K562 (cell line): Measurements from ENCODE around the gene ANGPTL1. TPM values are rescaled to one million over a fixed set of nuclear protein-coding genes. Genes with fewer than 3 reads are reported as not detected.
A peak's percentile ranks its signal among the peaks of the same experiment; 100 is the strongest.

Source experiments
- ATAC-seq: fragments of 200-7000 bp; cut with Tn5 transposase; 3 replicates; pipeline ENCODE4 v1.9.1; 2020; ENCODE audit warnings: moderate library complexity
- BruUV-seq: library from RNA; stranded (reverse); fragments of 400-500 nt; replicated peaks from 2 replicates; lab custom pipeline; 2021; lab: Mats Ljungman, UMichigan
- CTCF ChIA-PET: fragments of 300-600 bp; formaldehyde crosslinking; extraction: SDS; loops from one replicate; lab custom pipeline; 2021; ENCODE audit warnings: low intra/inter-chr PET ratio; lab: Yijun Ruan, JAX
- POLR2A ChIA-PET: fragments of 300-600, 350-650 bp; sonication (Branson Sonifier 250); formaldehyde crosslinking; extraction: SDS; loops from one replicate; lab custom pipeline; 2021; ENCODE audit warnings: antibody characterized with exemption, inconsistent platforms; lab: Yijun Ruan, JAX
- DNase-seq, 4 experiments: peaks; one replicate each; pipeline versions ENCODE4 v3.0.0 to v3.0.0-alpha.2; 2011 to 2018; ENCODE audit warnings: low spot score in 3 of 4, mixed read lengths in 3 of 4; ENCODE audit errors: extremely low read depth in 1 of 4
- FAIRE-seq: peaks from 2 replicates; lab custom pipeline; 2011; peaks lifted over from hg19 to GRCh38; lab: Jason Lieb, UNC
- H2AFZ ChIP-seq: 2 replicates; pipeline ENCODE4 v1.6.0; 2011; ENCODE audit warnings: low read depth, low read length, control low read depth, inconsistent platforms
- H3K27ac ChIP-seq: fragments of 200-600 bp; 3 replicates; pipeline ENCODE4 v1.8.0; 2011; ENCODE audit warnings: low read depth, mild to moderate bottlenecking, control low read depth, inconsistent platforms, low read length, moderate library complexity, mixed read lengths; ENCODE audit errors: extremely low read depth
- H3K27me3 ChIP-seq, 2 experiments: fragments of 300-600 bp in 1 of 2; 2 replicates in 1 of 2; 3 replicates in 1 of 2; pipeline versions ENCODE4 v1.6.0 to v1.8.0; 2011; ENCODE audit warnings: inconsistent platforms in 2 of 2, low read length in 2 of 2, mild to moderate bottlenecking in 1 of 2, mixed read lengths in 1 of 2, moderate library complexity in 1 of 2; ENCODE audit not compliant: control insufficient read depth in 2 of 2, insufficient read depth in 2 of 2
- H3K36me3 ChIP-seq: fragments of 300-600 bp; 3 replicates; pipeline ENCODE4 v1.8.0; 2011; ENCODE audit warnings: mild to moderate bottlenecking, low read length, inconsistent platforms; ENCODE audit not compliant: control insufficient read depth, insufficient read depth
- H3K4me1 ChIP-seq, 2 experiments: fragments of 200-600 bp in 1 of 2; replicated peaks in 1 of 2; 2 replicates in 1 of 2; 3 replicates in 1 of 2; pipeline versions ENCODE4 v1.5.1 to v1.8.0; 2011; ENCODE audit warnings: inconsistent platforms in 2 of 2, low read length in 2 of 2, mild to moderate bottlenecking in 1 of 2, mixed read lengths in 1 of 2, moderate library complexity in 1 of 2; ENCODE audit not compliant: control insufficient read depth in 2 of 2, insufficient read depth in 2 of 2
- H3K4me2 ChIP-seq: 2 replicates; pipeline ENCODE4 v1.6.1; 2011; ENCODE audit warnings: low read length, control low read depth, inconsistent platforms, mixed read lengths; ENCODE audit not compliant: insufficient read depth
- H3K4me3 ChIP-seq: fragments of 200-600 bp; sonication (generic), shearing (Covaris generic); 2 replicates; pipeline ENCODE4 v1.5.1; 2016; ENCODE audit warnings: control low read depth, inconsistent platforms
- H3K79me2 ChIP-seq: fragments of 200-600 bp; 3 replicates; pipeline ENCODE4 v1.8.0; 2011; ENCODE audit warnings: low read length, inconsistent platforms; ENCODE audit not compliant: control insufficient read depth, insufficient read depth
- H3K9ac ChIP-seq, 2 experiments: 2 replicates each; pipeline versions ENCODE4 v1.6.0 to v1.6.1; 2011; ENCODE audit warnings: low read depth in 2 of 2, low read length in 2 of 2, control low read depth in 1 of 2, inconsistent platforms in 1 of 2, mild to moderate bottlenecking in 1 of 2, mixed read lengths in 1 of 2; ENCODE audit not compliant: insufficient read depth in 1 of 2
- H3K9me1 ChIP-seq: one replicate; pipeline ENCODE4 v1.6.0; 2011; ENCODE audit warnings: inconsistent platforms, mild to moderate bottlenecking, low read length, moderate library complexity; ENCODE audit not compliant: control insufficient read depth, insufficient read depth
- H3K9me3 ChIP-seq: replicated peaks from 2 replicates; pipeline ENCODE4 v1.5.1; 2011; ENCODE audit warnings: low read depth, low read length, inconsistent platforms; ENCODE audit not compliant: control insufficient read depth, insufficient read depth
- H4K20me1 ChIP-seq: replicated peaks from 2 replicates; pipeline ENCODE4 v1.6.1; 2011; ENCODE audit warnings: low read length, inconsistent platforms, mixed read lengths; ENCODE audit not compliant: control insufficient read depth, insufficient read depth
- ATF1 ChIP-seq, 2 experiments: fragments of 450-650 bp in 1 of 2; IDR thresholded peaks; 2 replicates each; pipeline ENCODE4 v1.6.1; 2016; ENCODE audit warnings: missing compliant biosample characterization in 1 of 2, missing genetic modification characterization in 1 of 2
- DDX20 ChIP-seq: fragments of 450-650 bp; IDR thresholded peaks from 2 replicates; pipeline ENCODE4 v1.6.1; 2016; ENCODE audit warnings: missing genetic modification characterization, low read depth, mild to moderate bottlenecking, missing compliant biosample characterization, moderate library complexity
- GTF2A2 ChIP-seq: IDR thresholded peaks from 2 replicates; pipeline ENCODE4 v1.6.1; 2016; ENCODE audit warnings: mild to moderate bottlenecking, missing genetic modification characterization, missing compliant biosample characterization
- NELFE ChIP-seq: IDR thresholded peaks from 2 replicates; pipeline ENCODE4 v1.6.1; 2011; ENCODE audit warnings: mild to moderate bottlenecking; ENCODE audit not compliant: insufficient read depth, insufficient read length
- PHF20 ChIP-seq: fragments of 450-650 bp; IDR thresholded peaks from 2 replicates; pipeline ENCODE4 v1.6.1; 2018; ENCODE audit not compliant: partially characterized antibody
- WGBS: fragments of 100-300 bp; shearing (Covaris generic); methylation state at CpG from one replicate; pipeline ENCODE4 v1.1.6; 2016; ENCODE audit warnings: low coverage, mixed read lengths; ENCODE audit not compliant: insufficient coverage; ENCODE audit errors: missing lambda C conversion rate; 5-methylcytosine and 5-hydroxymethylcytosine counted together
- in situ Hi-C: fragments of 300-500 bp; cut with MboI; formaldehyde crosslinking; loops from 4 replicates; pipeline ENCODE4 v1.15.0; 2018; ENCODE audit warnings: inconsistent platforms, mixed read lengths
- intact Hi-C: fragments of 100-400 bp; cut with micrococcal nuclease; formaldehyde crosslinking; loops from 2 replicates; pipeline ENCODE4 v1.14.2; 2022
- polyA plus RNA-seq, 8 experiments: library from polyadenylated mRNA; depleted of rRNA in 4 of 8; stranded (reverse) in 5 of 8; unstranded in 3 of 8; fragments of >200 nt; fragmentation: Nextera tagmentation in 2 of 8; fragmentation: Illumina TruSeq in 1 of 8; extraction: Ambion mirVana in 2 of 8; extraction: Trizol in 1 of 8; gene quantifications; 2 replicates each; pipeline versions ENCODE4 v1.2.1 to v1.2.3, GENCODE V29; 2011 to 2014; ENCODE audit warnings: inconsistent platforms in 1 of 8, missing spikeins in 1 of 8
- total RNA-seq, 7 experiments: library from RNA; depleted of rRNA in 6 of 7; stranded (reverse); fragments of >200 nt in 6 of 7; fragmentation: Illumina TruSeq in 2 of 7; extraction: Trizol in 2 of 7; gene quantifications; 2 replicates each; pipeline versions ENCODE4 v1.2.1 to v1.2.3, GENCODE V29; 2011 to 2021; ENCODE audit warnings: low replicate concordance in 1 of 7
- TF ChIP-seq, protein P1 (sequence below), 2 experiments: fragments of 150-350 bp in 1 of 2; IDR thresholded peaks; 2 replicates each; pipeline ENCODE4 v1.6.1; 2012 to 2016; ENCODE audit warnings: low read depth in 2 of 2, low read length in 2 of 2, mild to moderate bottlenecking in 1 of 2, moderate library complexity in 1 of 2
- TF ChIP-seq, protein P2 (sequence below): fragments of 450-650 bp; IDR thresholded peaks from 2 replicates; pipeline ENCODE4 v1.6.1; 2018; ENCODE audit warnings: mild to moderate bottlenecking, low read depth; ENCODE audit not compliant: partially characterized antibody
- TF ChIP-seq, protein P3 (sequence below), 2 experiments: fragments of 200-800 bp in 1 of 2; sonication (Bioruptor generic) in 1 of 2; sonication (generic) in 1 of 2; formaldehyde crosslinking in 1 of 2; IDR thresholded peaks in 1 of 2; conservative IDR thresholded peaks in 1 of 2; 2 replicates each; pipeline versions ENCODE4 v1.5.0 to v1.6.1; 2016 to 2020; ENCODE audit warnings: missing compliant biosample characterization in 1 of 2, missing genetic modification characterization in 1 of 2, missing genetic modification reagents in 1 of 2

Gene ANGPTL1
- total and polyA plus RNA-seq, 9 of the 15 experiments (the other 6 are each of a cell fraction or from before 2014, with no cell fraction given): 0.04 to 0.06 TPM; not detected in 7

DNA sequence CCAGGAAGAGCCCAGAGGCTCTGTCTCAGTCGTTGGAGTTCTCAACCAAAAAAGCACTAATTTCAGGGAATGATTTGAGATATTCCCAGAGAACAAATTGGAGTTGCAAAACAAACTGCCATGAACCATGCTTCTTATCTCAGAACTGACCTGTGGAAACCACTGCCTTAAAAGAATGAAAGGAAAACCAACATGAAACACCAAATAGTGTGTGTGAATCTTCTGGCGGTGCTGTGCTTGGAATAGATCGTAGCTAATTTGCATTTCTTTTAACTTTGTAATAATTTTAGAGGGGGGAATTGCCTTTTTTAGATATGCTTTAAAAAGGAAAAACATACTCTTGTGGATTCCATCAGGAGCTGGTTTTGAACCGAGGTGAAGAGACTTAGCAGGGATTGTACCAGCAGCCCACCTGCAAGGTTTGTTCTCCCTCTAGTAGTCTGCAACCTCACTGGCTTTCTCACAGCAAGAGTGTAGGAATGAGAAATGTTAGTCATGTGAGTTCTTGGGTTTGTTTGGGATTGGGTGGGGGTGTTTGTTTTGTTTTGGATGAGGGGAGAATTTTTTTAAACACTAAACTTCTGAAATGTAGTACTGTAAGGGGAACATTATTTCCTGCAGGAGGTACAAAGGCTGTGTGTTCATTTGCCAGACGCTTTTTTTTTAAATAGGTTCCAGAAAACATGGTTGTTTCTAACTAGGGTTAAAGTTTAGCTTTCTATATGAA is 45.7 kb upstream of the ANGPTL1 start:
- ATAC-seq (0 out of 3 replicates have a peak, but pooled peaks have one; percentile 37), DNase-seq (no peak), FAIRE-seq (no peak)
- peaks cover 0 to 7% of the 10 kb centered on the region in 2 experiments; a peak in 1 of 5 replicates for H3K27me3 ChIP-seq
- no peaks in the 10 kb centered on the region for H3K9me3 ChIP-seq
- in situ Hi-C loops (no loop called here), intact Hi-C loops (no loop called here)
- ChIA-PET CTCF (no interaction called here), POLR2A (interaction anchor here (0.5 kb wide), 1 partner anchor 39 kb away, joined by 3 read pairs; no protein-coding TSS in a partner anchor)
- no peak overlapping the region for H3K27ac ChIP-seq
- no TSS peak for BruUV-seq
- 3% methylated on average over 5 of the region's 5 CpGs for WGBS
- H3K4me1 ChIP-seq: no peaks in the 10 kb centered on the region
- no peak overlapping the region for H2AFZ ChIP-seq
- no peaks in the 10 kb centered on the region for H4K20me1 ChIP-seq
- no peaks in the 10 kb centered on the region for H3K9me1 ChIP-seq
- H3K36me3 ChIP-seq: no peaks in the 10 kb centered on the region
- no peak overlapping the region for H3K9ac ChIP-seq
- H3K79me2 ChIP-seq: no peaks in the 10 kb centered on the region
- no peak overlapping the region for H3K4me2 ChIP-seq
- H3K4me3 ChIP-seq: no peak overlapping the region
- TF ChIP-seq DDX20 (tag) (no peak), ATF1 (CRISPR knock-in tag; IDR thresholded peaks at IDR 0.05) (no peak), ATF1 (tag; IDR thresholded peaks at IDR 0.05) (no peak), GTF2A2 (tag) (no peak), PHF20 (no peak), NELFE (no peak)
- TF ChIP-seq, protein P1, sequence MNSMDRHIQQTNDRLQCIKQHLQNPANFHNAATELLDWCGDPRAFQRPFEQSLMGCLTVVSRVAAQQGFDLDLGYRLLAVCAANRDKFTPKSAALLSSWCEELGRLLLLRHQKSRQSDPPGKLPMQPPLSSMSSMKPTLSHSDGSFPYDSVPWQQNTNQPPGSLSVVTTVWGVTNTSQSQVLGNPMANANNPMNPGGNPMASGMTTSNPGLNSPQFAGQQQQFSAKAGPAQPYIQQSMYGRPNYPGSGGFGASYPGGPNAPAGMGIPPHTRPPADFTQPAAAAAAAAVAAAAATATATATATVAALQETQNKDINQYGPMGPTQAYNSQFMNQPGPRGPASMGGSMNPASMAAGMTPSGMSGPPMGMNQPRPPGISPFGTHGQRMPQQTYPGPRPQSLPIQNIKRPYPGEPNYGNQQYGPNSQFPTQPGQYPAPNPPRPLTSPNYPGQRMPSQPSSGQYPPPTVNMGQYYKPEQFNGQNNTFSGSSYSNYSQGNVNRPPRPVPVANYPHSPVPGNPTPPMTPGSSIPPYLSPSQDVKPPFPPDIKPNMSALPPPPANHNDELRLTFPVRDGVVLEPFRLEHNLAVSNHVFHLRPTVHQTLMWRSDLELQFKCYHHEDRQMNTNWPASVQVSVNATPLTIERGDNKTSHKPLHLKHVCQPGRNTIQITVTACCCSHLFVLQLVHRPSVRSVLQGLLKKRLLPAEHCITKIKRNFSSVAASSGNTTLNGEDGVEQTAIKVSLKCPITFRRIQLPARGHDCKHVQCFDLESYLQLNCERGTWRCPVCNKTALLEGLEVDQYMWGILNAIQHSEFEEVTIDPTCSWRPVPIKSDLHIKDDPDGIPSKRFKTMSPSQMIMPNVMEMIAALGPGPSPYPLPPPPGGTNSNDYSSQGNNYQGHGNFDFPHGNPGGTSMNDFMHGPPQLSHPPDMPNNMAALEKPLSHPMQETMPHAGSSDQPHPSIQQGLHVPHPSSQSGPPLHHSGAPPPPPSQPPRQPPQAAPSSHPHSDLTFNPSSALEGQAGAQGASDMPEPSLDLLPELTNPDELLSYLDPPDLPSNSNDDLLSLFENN (IDR thresholded peaks at IDR 0.05; ENCODE audit: low read depth in 2 of 2, low read length in 2 of 2): no peak
- TF ChIP-seq, protein P2, sequence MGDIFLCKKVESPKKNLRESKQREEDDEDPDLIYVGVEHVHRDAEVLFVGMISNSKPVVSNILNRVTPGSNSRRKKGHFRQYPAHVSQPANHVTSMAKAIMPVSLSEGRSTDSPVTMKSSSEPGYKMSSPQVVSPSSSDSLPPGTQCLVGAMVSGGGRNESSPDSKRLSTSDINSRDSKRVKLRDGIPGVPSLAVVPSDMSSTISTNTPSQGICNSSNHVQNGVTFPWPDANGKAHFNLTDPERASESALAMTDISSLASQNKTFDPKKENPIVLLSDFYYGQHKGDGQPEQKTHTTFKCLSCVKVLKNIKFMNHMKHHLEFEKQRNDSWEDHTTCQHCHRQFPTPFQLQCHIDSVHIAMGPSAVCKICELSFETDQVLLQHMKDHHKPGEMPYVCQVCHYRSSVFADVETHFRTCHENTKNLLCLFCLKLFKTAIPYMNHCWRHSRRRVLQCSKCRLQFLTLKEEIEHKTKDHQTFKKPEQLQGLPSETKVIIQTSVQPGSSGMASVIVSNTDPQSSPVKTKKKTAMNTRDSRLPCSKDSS: no peak
- TF ChIP-seq, protein P3, sequence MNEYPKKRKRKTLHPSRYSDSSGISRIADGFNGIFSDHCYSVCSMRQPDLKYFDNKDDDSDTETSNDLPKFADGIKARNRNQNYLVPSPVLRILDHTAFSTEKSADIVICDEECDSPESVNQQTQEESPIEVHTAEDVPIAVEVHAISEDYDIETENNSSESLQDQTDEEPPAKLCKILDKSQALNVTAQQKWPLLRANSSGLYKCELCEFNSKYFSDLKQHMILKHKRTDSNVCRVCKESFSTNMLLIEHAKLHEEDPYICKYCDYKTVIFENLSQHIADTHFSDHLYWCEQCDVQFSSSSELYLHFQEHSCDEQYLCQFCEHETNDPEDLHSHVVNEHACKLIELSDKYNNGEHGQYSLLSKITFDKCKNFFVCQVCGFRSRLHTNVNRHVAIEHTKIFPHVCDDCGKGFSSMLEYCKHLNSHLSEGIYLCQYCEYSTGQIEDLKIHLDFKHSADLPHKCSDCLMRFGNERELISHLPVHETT (CRISPR knock-in tag; conservative IDR thresholded peaks at IDR 0.05 in 1 of 2, IDR thresholded peaks at IDR 0.05 in 1 of 2): no peak
